C4-2B (cell line): Measurements from ENCODE around the gene AFF3.

ENCODE experiments used
- H3K27ac ChIP-seq: fragments of 450-650 bp; 2 replicates; pipeline ENCODE4 v1.5.1; 2017
- CTCF ChIP-seq: fragments of 450-650 bp; conservative IDR thresholded peaks from 2 replicates; pipeline ENCODE4 v1.5.1; 2017; ENCODE audit warnings: mild to moderate bottlenecking
- ZFX ChIP-seq: fragments of 450-650 bp; IDR thresholded peaks from 2 replicates; pipeline ENCODE4 v1.6.1; 2017

AFF3 gene

GRCh38 chr2:99784946-99785345 lies 357.4 kb downstream of the AFF3 start:
- TF ChIP-seq CTCF, result no peak
- TF ChIP-seq ZFX, result no peak
- no peak overlapping the region for H3K27ac ChIP-seq

- no peak for TF ChIP-seq ZFX
- TF ChIP-seq CTCF, result no peak
- H3K27ac ChIP-seq, result no peak overlapping the region; the same call in 1 of the 2 replicates
Observed at GRCh38 chr2:99784282-99784681, 358.1 kb downstream of the AFF3 start.

- TF ChIP-seq CTCF (no peak), ZFX (no peak)
- H3K27ac ChIP-seq, result peak overlapping the region; percentile 31; the same call in 1 of the 2 replicates
Observed at GRCh38 chr2:99780276-99780675, 362.1 kb downstream of the AFF3 start.

- no peak for TF ChIP-seq CTCF
- TF ChIP-seq ZFX, result no peak
- no peak overlapping the region for H3K27ac ChIP-seq
Observed at GRCh38 chr2:99779276-99779675, 363.1 kb downstream of the AFF3 start.

GRCh38 chr2:99777656-99778290 lies 364.6 kb downstream of the AFF3 start:
- H3K27ac ChIP-seq, result no peak overlapping the region
- TF ChIP-seq ZFX, result no peak
- no peak for TF ChIP-seq CTCF

- TF ChIP-seq ZFX (no peak), CTCF (no peak)
- no peak overlapping the region for H3K27ac ChIP-seq
Observed at GRCh38 chr2:99776906-99777646, 365.3 kb downstream of the AFF3 start.

- no peak overlapping the region for H3K27ac ChIP-seq
- TF ChIP-seq ZFX, result no peak
- no peak for TF ChIP-seq CTCF
Observed at GRCh38 chr2:99776206-99776905, 366.0 kb downstream of the AFF3 start.
